ENCODE measurements around the gene MXI1.

The MXI1 gene

GRCh38 chr10:110175406-110175805 is 32.0 kb upstream of the MXI1 start:
- ChIA-PET CTCF (no interaction called here), POLR2A (no interaction called here)
- no peak for DNase-seq (ENCODE audit: extremely low spot score)
- no peak for TF ChIP-seq HDGF (IDR thresholded peaks at IDR 0.05; ENCODE audit: borderline replicate concordance)
- TF ChIP-seq SP1 (IDR thresholded peaks at IDR 0.05), result no peak
- TF ChIP-seq BHLHE40 (IDR thresholded peaks at IDR 0.05; ENCODE audit: borderline replicate concordance), result no peak
- no peak for TF ChIP-seq LEF1 (IDR thresholded peaks at IDR 0.05; ENCODE audit: borderline replicate concordance)

- no peak for DNase-seq (ENCODE audit: extremely low spot score)
- CTCF ChIA-PET, result no interaction called here
- no peak for TF ChIP-seq FOXM1 (IDR thresholded peaks at IDR 0.05; ENCODE audit: borderline replicate concordance)
- TF ChIP-seq PKNOX1 (IDR thresholded peaks at IDR 0.05), result no peak
- TF ChIP-seq NFRKB (IDR thresholded peaks at IDR 0.05), result no peak
- TF ChIP-seq SUZ12 (IDR thresholded peaks at IDR 0.05), result no peak
- no peak for TF ChIP-seq CTBP1 (IDR thresholded peaks at IDR 0.05; ENCODE audit: borderline replicate concordance)
- TF ChIP-seq ZNF384 (IDR thresholded peaks at IDR 0.05), result no peak
- TF ChIP-seq HDGF (IDR thresholded peaks at IDR 0.05; ENCODE audit: borderline replicate concordance), result no peak
- no peak for TF ChIP-seq BHLHE40 (IDR thresholded peaks at IDR 0.05; ENCODE audit: borderline replicate concordance)
- TF ChIP-seq FOXA1 (IDR thresholded peaks at IDR 0.05), result no peak
- no peak for TF ChIP-seq LEF1 (IDR thresholded peaks at IDR 0.05; ENCODE audit: borderline replicate concordance)
- TF ChIP-seq L3MBTL2 (conservative IDR thresholded peaks at IDR 0.05), result no peak
- TF ChIP-seq ELF4 (IDR thresholded peaks at IDR 0.05), result no peak
- TF ChIP-seq TARDBP (IDR thresholded peaks at IDR 0.05), result no peak
- no peak for TF ChIP-seq ARNT (IDR thresholded peaks at IDR 0.05)
- no peak for TF ChIP-seq SP1 (IDR thresholded peaks at IDR 0.05)
- TF ChIP-seq FOXK2 (IDR thresholded peaks at IDR 0.05), result no peak
- POLR2A ChIA-PET, result interaction anchor here (0.7 kb wide), 1 partner anchor 15 kb away, joined by 3 read pairs; no protein-coding TSS in a partner anchor
Observed at GRCh38 chr10:110176141-110177030, 31.0 kb upstream of the MXI1 start.

- TF ChIP-seq NFRKB (IDR thresholded peaks at IDR 0.05), result no peak
- TF ChIP-seq FOXA1 (IDR thresholded peaks at IDR 0.05), result no peak
- no peak for TF ChIP-seq SUZ12 (IDR thresholded peaks at IDR 0.05)
- TF ChIP-seq FOXM1 (IDR thresholded peaks at IDR 0.05; ENCODE audit: borderline replicate concordance), result no peak
- TF ChIP-seq CTBP1 (IDR thresholded peaks at IDR 0.05; ENCODE audit: borderline replicate concordance), result no peak
- no peak for TF ChIP-seq LEF1 (IDR thresholded peaks at IDR 0.05; ENCODE audit: borderline replicate concordance)
- no peak for TF ChIP-seq HDGF (IDR thresholded peaks at IDR 0.05; ENCODE audit: borderline replicate concordance)
- TF ChIP-seq ZNF384 (IDR thresholded peaks at IDR 0.05), result no peak
- no peak for TF ChIP-seq PKNOX1 (IDR thresholded peaks at IDR 0.05)
- no peak for TF ChIP-seq ARNT (IDR thresholded peaks at IDR 0.05)
- TF ChIP-seq ELF4 (IDR thresholded peaks at IDR 0.05), result no peak
- TF ChIP-seq FOXK2 (IDR thresholded peaks at IDR 0.05), result no peak
- no peak for TF ChIP-seq BHLHE40 (IDR thresholded peaks at IDR 0.05; ENCODE audit: borderline replicate concordance)
- no peak for TF ChIP-seq L3MBTL2 (conservative IDR thresholded peaks at IDR 0.05)
- TF ChIP-seq TARDBP (IDR thresholded peaks at IDR 0.05), result no peak
- no peak for TF ChIP-seq SP1 (IDR thresholded peaks at IDR 0.05)
- CTCF ChIA-PET, result interaction anchor here (0.6 kb wide), 1 partner anchor 104 kb away, joined by 3 read pairs; no protein-coding TSS in a partner anchor
- POLR2A ChIA-PET, result interaction anchor here (0.9 kb wide), 1 partner anchor 30 kb away, joined by 4 read pairs; no protein-coding TSS in a partner anchor
- DNase-seq (ENCODE audit: extremely low spot score), result no peak
Observed at GRCh38 chr10:110179220-110179619, 28.2 kb upstream of the MXI1 start.

- DNase-seq (ENCODE audit: extremely low spot score), result no peak
- CTCF ChIA-PET, result no interaction called here
- TF ChIP-seq PKNOX1 (IDR thresholded peaks at IDR 0.05) (no peak), SUZ12 (IDR thresholded peaks at IDR 0.05) (no peak), FOXK2 (IDR thresholded peaks at IDR 0.05) (no peak), HDGF (IDR thresholded peaks at IDR 0.05; ENCODE audit: borderline replicate concordance) (no peak), ZNF384 (IDR thresholded peaks at IDR 0.05) (no peak), LEF1 (IDR thresholded peaks at IDR 0.05; ENCODE audit: borderline replicate concordance) (no peak), NFRKB (IDR thresholded peaks at IDR 0.05) (no peak), FOXM1 (IDR thresholded peaks at IDR 0.05; ENCODE audit: borderline replicate concordance) (no peak), BHLHE40 (IDR thresholded peaks at IDR 0.05; ENCODE audit: borderline replicate concordance) (no peak), CTBP1 (IDR thresholded peaks at IDR 0.05; ENCODE audit: borderline replicate concordance) (no peak), SP1 (IDR thresholded peaks at IDR 0.05) (no peak), ELF4 (IDR thresholded peaks at IDR 0.05) (no peak)
- POLR2A ChIA-PET, result no interaction called here
Observed at GRCh38 chr10:110181451-110181850, 26.0 kb upstream of the MXI1 start.

GRCh38 chr10:110181911-110182310 is 25.5 kb upstream of the MXI1 start:
- TF ChIP-seq FOXA1 (IDR thresholded peaks at IDR 0.05) (no peak), CTBP1 (IDR thresholded peaks at IDR 0.05; ENCODE audit: borderline replicate concordance) (no peak), ELF4 (IDR thresholded peaks at IDR 0.05) (no peak), LEF1 (IDR thresholded peaks at IDR 0.05; ENCODE audit: borderline replicate concordance) (no peak), L3MBTL2 (conservative IDR thresholded peaks at IDR 0.05) (no peak), HDGF (IDR thresholded peaks at IDR 0.05; ENCODE audit: borderline replicate concordance) (no peak), FOXM1 (IDR thresholded peaks at IDR 0.05; ENCODE audit: borderline replicate concordance) (no peak), SUZ12 (IDR thresholded peaks at IDR 0.05) (no peak), NFRKB (IDR thresholded peaks at IDR 0.05) (no peak), PKNOX1 (IDR thresholded peaks at IDR 0.05) (no peak), BHLHE40 (IDR thresholded peaks at IDR 0.05; ENCODE audit: borderline replicate concordance) (no peak), SP1 (IDR thresholded peaks at IDR 0.05) (no peak), TARDBP (IDR thresholded peaks at IDR 0.05) (no peak), ARNT (IDR thresholded peaks at IDR 0.05) (no peak)
- no peak for DNase-seq (ENCODE audit: extremely low spot score)
- POLR2A ChIA-PET, result no interaction called here
- CTCF ChIA-PET, result interaction anchor here (1.8 kb wide), 1 partner anchor 24 kb away, joined by 4 read pairs; no protein-coding TSS in a partner anchor
